Measurements from ENCODE around the gene SLC8A1. TPM values are rescaled to one million over a fixed set of nuclear protein-coding genes. Genes with fewer than 3 reads are reported as not detected.

Gene SLC8A1
- total and polyA plus RNA-seq, 11 donors: 61.9 to 1,521 (median 827) TPM

DNA sequence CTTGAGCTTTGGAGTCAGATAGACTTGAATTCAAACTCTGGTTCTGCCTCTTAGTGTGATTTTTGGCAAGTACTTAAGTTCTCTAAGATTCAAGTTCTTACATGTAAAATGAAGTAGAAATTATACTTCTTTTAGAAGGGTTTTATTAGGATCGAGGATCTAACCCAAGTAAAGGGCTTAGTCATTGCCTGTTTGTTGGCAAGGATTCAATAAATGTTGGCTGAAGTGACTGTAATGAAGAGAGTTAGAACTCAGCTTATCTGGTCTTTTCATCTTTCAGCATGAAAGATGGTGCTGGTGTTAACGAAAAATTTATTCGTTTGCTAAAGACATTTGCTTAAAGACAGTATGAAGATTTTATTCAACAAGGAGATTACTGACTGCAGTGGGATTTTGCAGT is 356.9 kb downstream of the SLC8A1 start:
- H3K4me3 ChIP-seq: no peak overlapping the region
- intact Hi-C loops (cut with DNase I): loop anchor here in 2 of 10 donors (5.0 kb wide), 1 partner anchor 32 kb away; no protein-coding TSS in a partner anchor
- H3K36me3 ChIP-seq: no peaks in the 10 kb centered on the region
- 35 to 48% (median 41%) methylated on average over 3 of the region's 3 CpGs for WGBS, 4 donors
- no peaks in the 10 kb centered on the region for H3K27me3 ChIP-seq
- DNase-seq (no peak), ATAC-seq (peak in 2 of 4 donors; percentile 15 to 22)
- peak overlapping the region in 6 of 12 donors; percentile 24 to 50 (median 36) for H3K27ac ChIP-seq
- peaks cover 0 to 33% (median 18%) of the 10 kb centered on the region in 12 donors for H3K4me1 ChIP-seq
- TF ChIP-seq POLR2A (IDR thresholded peaks at IDR 0.05): no peak
- TF ChIP-seq, protein P1, sequence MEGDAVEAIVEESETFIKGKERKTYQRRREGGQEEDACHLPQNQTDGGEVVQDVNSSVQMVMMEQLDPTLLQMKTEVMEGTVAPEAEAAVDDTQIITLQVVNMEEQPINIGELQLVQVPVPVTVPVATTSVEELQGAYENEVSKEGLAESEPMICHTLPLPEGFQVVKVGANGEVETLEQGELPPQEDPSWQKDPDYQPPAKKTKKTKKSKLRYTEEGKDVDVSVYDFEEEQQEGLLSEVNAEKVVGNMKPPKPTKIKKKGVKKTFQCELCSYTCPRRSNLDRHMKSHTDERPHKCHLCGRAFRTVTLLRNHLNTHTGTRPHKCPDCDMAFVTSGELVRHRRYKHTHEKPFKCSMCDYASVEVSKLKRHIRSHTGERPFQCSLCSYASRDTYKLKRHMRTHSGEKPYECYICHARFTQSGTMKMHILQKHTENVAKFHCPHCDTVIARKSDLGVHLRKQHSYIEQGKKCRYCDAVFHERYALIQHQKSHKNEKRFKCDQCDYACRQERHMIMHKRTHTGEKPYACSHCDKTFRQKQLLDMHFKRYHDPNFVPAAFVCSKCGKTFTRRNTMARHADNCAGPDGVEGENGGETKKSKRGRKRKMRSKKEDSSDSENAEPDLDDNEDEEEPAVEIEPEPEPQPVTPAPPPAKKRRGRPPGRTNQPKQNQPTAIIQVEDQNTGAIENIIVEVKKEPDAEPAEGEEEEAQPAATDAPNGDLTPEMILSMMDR (IDR thresholded peaks at IDR 0.05): no peak
- H3K9me3 ChIP-seq: no peaks in the 10 kb centered on the region

DNA sequence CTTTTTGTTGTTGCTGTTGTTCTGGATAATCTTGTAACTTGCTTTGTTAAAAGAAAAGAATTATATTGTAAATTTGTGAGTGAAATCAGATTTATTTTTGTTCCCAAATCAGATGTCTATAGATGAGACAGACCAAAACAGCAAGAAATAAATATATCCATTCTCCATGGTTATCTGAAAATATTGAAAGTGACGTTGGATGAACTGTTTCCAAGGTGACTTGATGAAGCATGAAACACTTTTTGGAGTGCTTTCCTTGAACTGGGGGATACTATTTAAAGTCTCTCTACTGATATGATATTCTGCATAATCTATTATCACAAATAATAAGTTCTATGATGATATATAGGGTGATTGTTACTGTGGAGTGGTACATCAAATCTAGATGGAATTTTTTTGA is 357.4 kb downstream of the SLC8A1 start:
- DNase-seq (no peak), ATAC-seq (no peak)
- H3K4me3 ChIP-seq: no peak overlapping the region
- TF ChIP-seq POLR2A (IDR thresholded peaks at IDR 0.05): no peak
- TF ChIP-seq, protein P1 (IDR thresholded peaks at IDR 0.05): no peak
- intact Hi-C loops (cut with DNase I): loop anchor here in 2 of 10 donors (5.0 kb wide), 1 partner anchor 33 kb away; no protein-coding TSS in a partner anchor
- H3K27ac ChIP-seq: peak overlapping the region in 7 of 12 donors; percentile 13 to 50 (median 33)
- H3K4me1 ChIP-seq: peaks cover 0 to 33% (median 18%) of the 10 kb centered on the region in 12 donors
- WGBS, 4 donors: 28 to 44% (median 34%) methylated on average over 1 of the region's 1 CpG
- H3K36me3 ChIP-seq: no peaks in the 10 kb centered on the region
- H3K9me3 ChIP-seq: no peaks in the 10 kb centered on the region
- no peaks in the 10 kb centered on the region for H3K27me3 ChIP-seq

DNA sequence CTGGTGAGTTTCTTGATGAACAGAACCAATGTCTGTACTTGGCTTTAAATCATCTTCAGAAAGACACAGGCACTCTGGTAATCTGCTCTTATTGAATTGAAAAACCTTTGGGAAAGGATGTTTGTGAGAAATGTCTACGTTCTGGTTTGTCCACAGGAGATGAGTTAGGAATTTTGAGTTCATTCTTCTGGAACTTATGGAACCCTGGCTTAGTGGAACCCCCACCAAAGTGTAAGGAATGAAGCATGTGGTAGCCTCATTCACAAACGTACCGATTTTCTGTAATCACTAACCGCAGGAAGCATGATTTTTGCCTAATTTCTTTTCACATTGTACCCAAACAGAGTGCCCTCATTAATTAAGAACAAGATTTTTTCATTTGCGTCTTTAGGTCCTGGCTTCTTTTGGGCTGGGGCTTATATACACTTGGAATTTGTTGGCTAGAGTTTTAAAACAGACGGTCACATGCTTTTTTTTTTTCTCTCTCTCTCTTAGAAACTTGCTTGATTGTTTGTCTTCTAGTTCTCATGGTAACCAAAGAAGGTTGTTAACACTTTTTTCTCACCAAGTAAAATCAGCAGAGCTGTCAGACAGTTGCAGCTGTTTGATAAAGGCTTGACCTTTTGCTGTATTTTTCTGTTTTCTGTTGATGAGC is 358.7 kb downstream of the SLC8A1 start:
- H3K36me3 ChIP-seq: no peaks in the 10 kb centered on the region
- TF ChIP-seq POLR2A (IDR thresholded peaks at IDR 0.05): no peak
- TF ChIP-seq, protein P1 (IDR thresholded peaks at IDR 0.05): no peak
- H3K27me3 ChIP-seq: no peaks in the 10 kb centered on the region
- H3K4me3 ChIP-seq: no peak overlapping the region
- no peaks in the 10 kb centered on the region for H3K9me3 ChIP-seq
- ATAC-seq (peak in 1 of 4 donors; percentile 31), DNase-seq (no peak)
- H3K27ac ChIP-seq: peak overlapping the region in 4 of 12 donors; percentile 12 to 50 (median 24)
- peaks cover 0 to 33% (median 18%) of the 10 kb centered on the region in 12 donors for H3K4me1 ChIP-seq
- intact Hi-C loops (cut with DNase I): loop anchor here in 2 of 10 donors (5.0 kb wide), 1 partner anchor 34 kb away; no protein-coding TSS in a partner anchor
- WGBS, 4 donors: 23 to 41% (median 30%) methylated on average over 6 of the region's 6 CpGs

DNA sequence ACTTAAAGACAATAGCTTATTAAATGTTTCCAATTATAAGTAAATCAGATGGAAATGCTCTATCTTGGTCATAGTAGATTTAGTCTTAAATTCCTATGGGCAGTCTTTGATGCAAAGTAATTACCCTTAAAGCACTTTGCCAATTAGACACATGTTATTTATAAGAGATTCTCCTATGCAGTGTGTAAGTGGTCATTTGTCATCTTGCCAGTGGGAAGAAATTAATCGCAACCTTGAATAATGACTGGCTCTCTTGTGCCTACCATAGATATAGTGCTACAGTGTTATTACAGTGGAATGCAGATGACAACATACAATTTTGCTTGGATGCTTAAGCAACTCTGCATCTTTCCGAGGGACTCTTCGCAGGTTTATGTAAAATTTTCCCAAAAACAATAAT is 361.8 kb downstream of the SLC8A1 start:
- no peak for DNase-seq
- H3K4me3 ChIP-seq: no peak overlapping the region
- no peak overlapping the region for H3K27ac ChIP-seq
- intact Hi-C loops (cut with DNase I): loop anchor here in 2 of 10 donors (5.0 kb wide), 1 partner anchor 37 kb away; no protein-coding TSS in a partner anchor
- H3K9me3 ChIP-seq: no peaks in the 10 kb centered on the region
- H3K36me3 ChIP-seq: no peaks in the 10 kb centered on the region
- no peak for TF ChIP-seq POLR2A (IDR thresholded peaks at IDR 0.05)
- TF ChIP-seq, protein P1 (IDR thresholded peaks at IDR 0.05): no peak
- peaks cover 0 to 36% (median 21%) of the 10 kb centered on the region in 12 donors for H3K4me1 ChIP-seq
- no peaks in the 10 kb centered on the region for H3K27me3 ChIP-seq
- 82 to 96% (median 92%) methylated on average over 3 of the region's 3 CpGs for WGBS, 4 donors
- no peak for ATAC-seq
